HepG2 (cell line): Measurements from ENCODE around the gene RBM47. TPM values are rescaled to one million over a fixed set of nuclear protein-coding genes. Genes with fewer than 3 reads are reported as not detected.

Experiments
- CCAR2 ChIP-seq: fragments of 200-400 bp; formaldehyde crosslinking; optimal IDR thresholded peaks from 2 replicates; pipeline ENCODE3; 2018; ENCODE audit warnings: low read depth, mild to moderate bottlenecking, low read length, moderate library complexity
- FOXC1 ChIP-seq: sonication (generic); formaldehyde crosslinking; IDR thresholded peaks from 2 replicates; pipeline ENCODE4 v1.8.0; 2022; ENCODE audit warnings: mild to moderate bottlenecking, missing genetic modification reagents, borderline replicate concordance
- GATAD2A ChIP-seq: IDR thresholded peaks from 2 replicates; pipeline ENCODE4 v1.6.1; 2016
- HMGXB4 ChIP-seq, 2 experiments: sonication (generic) in 1 of 2; formaldehyde crosslinking in 1 of 2; IDR thresholded peaks; 2 replicates each; pipeline versions ENCODE4 v1.4.0 to v1.6.1; 2018 to 2020; ENCODE audit warnings: missing genetic modification reagents in 2 of 2, borderline replicate concordance in 1 of 2, low read depth in 1 of 2, mild to moderate bottlenecking in 1 of 2, missing biosample characterization in 1 of 2
- HOXA5 ChIP-seq: sonication (generic); formaldehyde crosslinking; IDR thresholded peaks from 2 replicates; pipeline ENCODE4 v1.4.0; 2020; ENCODE audit warnings: missing genetic modification reagents
- IKZF4 ChIP-seq: sonication (generic); formaldehyde crosslinking; IDR thresholded peaks from 2 replicates; pipeline ENCODE4 v1.5.1; 2020; ENCODE audit warnings: borderline replicate concordance, mild to moderate bottlenecking, low read depth, missing genetic modification reagents; ENCODE audit errors: not compliant biosample characterization
- LCORL ChIP-seq, 2 experiments: fragments of 450-650 bp in 1 of 2; sonication (generic) in 1 of 2; formaldehyde crosslinking in 1 of 2; IDR thresholded peaks; 2 replicates each; pipeline versions ENCODE4 v1.5.0 to v1.6.1; 2017 to 2020; ENCODE audit warnings: antibody characterized with exemption in 1 of 2, missing genetic modification reagents in 1 of 2
- SAP130 ChIP-seq: IDR thresholded peaks from 2 replicates; pipeline ENCODE4 v1.6.1; 2016; ENCODE audit warnings: low read depth
- SNRNP70 ChIP-seq: fragments of 200-400 bp; formaldehyde crosslinking; IDR thresholded peaks from 2 replicates; pipeline ENCODE4 v1.6.1; 2017; ENCODE audit warnings: mild to moderate bottlenecking, low read depth, low read length, moderate library complexity
- SSRP1 ChIP-seq: IDR thresholded peaks from 2 replicates; pipeline ENCODE4 v1.6.1; 2016; ENCODE audit warnings: control low read depth
- STAT6 ChIP-seq: sonication (generic); formaldehyde crosslinking; IDR thresholded peaks from 2 replicates; pipeline ENCODE4 v1.4.0; 2020; ENCODE audit warnings: missing genetic modification reagents, mild to moderate bottlenecking, borderline replicate concordance
- TCF7L2 ChIP-seq: IDR thresholded peaks from 2 replicates; pipeline ENCODE4 v1.6.1; 2011; ENCODE audit warnings: mild to moderate bottlenecking, low read depth, low read length, moderate library complexity
- TEAD3 ChIP-seq: optimal IDR thresholded peaks from 2 replicates; pipeline ENCODE3; 2016; ENCODE audit warnings: borderline replicate concordance
- TRIM24 ChIP-seq: sonication (generic); formaldehyde crosslinking; IDR thresholded peaks from 2 replicates; pipeline ENCODE4 v1.8.0; 2022; ENCODE audit warnings: mild to moderate bottlenecking, missing genetic modification reagents
- ZBTB2 ChIP-seq: sonication (generic); formaldehyde crosslinking; IDR thresholded peaks from 2 replicates; pipeline ENCODE4 v1.8.0; 2022; ENCODE audit warnings: low read depth, missing genetic modification reagents
- ZBTB34 ChIP-seq: sonication (generic); formaldehyde crosslinking; IDR thresholded peaks from 2 replicates; pipeline ENCODE4 v1.8.0; 2022; ENCODE audit warnings: mild to moderate bottlenecking, missing genetic modification reagents
- ZNF275 ChIP-seq: sonication (generic); formaldehyde crosslinking; IDR thresholded peaks from 2 replicates; pipeline ENCODE4 v1.8.0; 2022; ENCODE audit warnings: missing genetic modification reagents, mild to moderate bottlenecking, inconsistent platforms, borderline replicate concordance
- ZNF34 ChIP-seq: sonication (generic); formaldehyde crosslinking; IDR thresholded peaks from 2 replicates; pipeline ENCODE4 v1.4.0; 2020; ENCODE audit warnings: mild to moderate bottlenecking, missing genetic modification reagents, borderline replicate concordance
- ZNF792 ChIP-seq: IDR thresholded peaks from 2 replicates; pipeline ENCODE4 v1.6.1; 2016
- ZSCAN29 ChIP-seq: sonication (generic); formaldehyde crosslinking; conservative IDR thresholded peaks from 2 replicates; pipeline ENCODE4 v1.4.0; 2020; ENCODE audit warnings: mild to moderate bottlenecking, missing genetic modification reagents
- polyA plus RNA-seq, 8 experiments: library from polyadenylated mRNA; depleted of rRNA in 3 of 8; stranded (reverse) in 7 of 8; unstranded in 1 of 8; fragments of >200 nt; fragmentation: Illumina TruSeq in 4 of 8; extraction: Trizol in 4 of 8; gene quantifications; 2 replicates each; pipeline versions ENCODE4 v1.2.1 to v1.2.3, GENCODE V29; 2011 to 2016; ENCODE audit warnings: low read depth in 4 of 8, missing spikeins in 1 of 8, mixed read lengths in 1 of 8; ENCODE audit not compliant: insufficient read depth in 1 of 8
- total RNA-seq, 5 experiments: library from RNA; depleted of rRNA; stranded (reverse); fragments of >200 nt; fragmentation: Illumina TruSeq; extraction: Trizol; gene quantifications; 2 replicates each; pipeline ENCODE4 v1.2.3, GENCODE V29; 2016; ENCODE audit warnings: low read depth in 1 of 5

Gene RBM47
- total and polyA plus RNA-seq, 2 of the 13 experiments (the other 11 are each of a cell fraction or from before 2014, with no cell fraction given): 1.2 to 2.5 TPM

- TF ChIP-seq TEAD3 (CRISPR knock-in tag): peak; percentile 61
- TF ChIP-seq SSRP1 (CRISPR knock-in tag): no peak
- no peak for TF ChIP-seq ZSCAN29 (CRISPR knock-in tag)
- no peak for TF ChIP-seq FOXC1 (CRISPR knock-in tag)
- TF ChIP-seq TCF7L2: no peak
- no peak for TF ChIP-seq ZBTB2 (CRISPR knock-in tag)
- TF ChIP-seq ZNF792 (CRISPR knock-in tag): peak; percentile 37; the same call in 1 of the 2 replicates
- TF ChIP-seq ZNF275 (CRISPR knock-in tag): 0 out of 2 replicates have a peak, but pooled peaks have one; percentile 26
- no peak for TF ChIP-seq TRIM24 (CRISPR knock-in tag)
- TF ChIP-seq HOXA5 (CRISPR knock-in tag): no peak
- TF ChIP-seq CCAR2: no peak
- TF ChIP-seq GATAD2A: peak; percentile 70
- no peak for TF ChIP-seq SNRNP70
- TF ChIP-seq HMGXB4 (CRISPR knock-in tag; IDR thresholded peaks at IDR 0.05; ENCODE audit: borderline replicate concordance in 1 of 2, low read depth in 1 of 2): 0 out of 4 replicates have a peak, but pooled peaks of 1 of the 2 experiments have one; percentile 17
- peak; percentile 72 for TF ChIP-seq SAP130 (CRISPR knock-in tag)
- no peak for TF ChIP-seq LCORL (IDR thresholded peaks at IDR 0.05)
- TF ChIP-seq LCORL (CRISPR knock-in tag; IDR thresholded peaks at IDR 0.05): peak; percentile 80
- TF ChIP-seq STAT6 (CRISPR knock-in tag): no peak
- no peak for TF ChIP-seq ZBTB34 (CRISPR knock-in tag)
- no peak for TF ChIP-seq IKZF4 (CRISPR knock-in tag)
- no peak for TF ChIP-seq ZNF34 (CRISPR knock-in tag)
Observed at GRCh38 chr4:40418430-40419230, 211.0 kb downstream of the RBM47 start (continued).
